GM18870 (cell line): Measurements from ENCODE around the gene PDXP.
"Not testable (repeated sequence)": the region's sequence is repeated elsewhere in the genome, so short reads cannot be mapped to it uniquely, and the experiment has no call there.

Experiments used
- ATAC-seq: cut with Tn5 transposase; IDR thresholded peaks from one replicate; pipeline ENCODE4 v1.9.1; 2021; ENCODE audit warnings: moderate library complexity; ENCODE audit not compliant: unreplicated experiment

PDXP gene

GRCh38 chr22:37643225-37643847, 15.2 kb upstream of the PDXP start:
- ATAC-seq: no peak

GRCh38 chr22:37647317-37647716, 11.2 kb upstream of the PDXP start:
- ATAC-seq: no peak

GRCh38 chr22:37647928-37648327, 10.6 kb upstream of the PDXP start:
- ATAC-seq: no peak

GRCh38 chr22:37650463-37651136, 7.9 kb upstream of the PDXP start:
- no peak for ATAC-seq

GRCh38 chr22:37654563-37655251, 3.8 kb upstream of the PDXP start:
- ATAC-seq: no peak

GRCh38 chr22:37655252-37655563, 3.3 kb upstream of the PDXP start:
- no peak for ATAC-seq

GRCh38 chr22:37656583-37656982, 1.9 kb upstream of the PDXP start:
- not testable (repeated sequence) for ATAC-seq

GRCh38 chr22:37657590-37658132, 862 bp upstream of the PDXP start:
- no peak for ATAC-seq

- ATAC-seq: no peak
Measured at GRCh38 chr22:37659066-37659896, 758 bp downstream of the PDXP start.

GRCh38 chr22:37659897-37660708, 1.6 kb downstream of the PDXP start:
- ATAC-seq: no peak

GRCh38 chr22:37660709-37661045, 2.2 kb downstream of the PDXP start:
- no peak for ATAC-seq

GRCh38 chr22:37661160-37661924, 2.8 kb downstream of the PDXP start:
- ATAC-seq: no peak

- no peak for ATAC-seq
Measured at GRCh38 chr22:37662039-37662438, 3.5 kb downstream of the PDXP start.

GRCh38 chr22:37663521-37664140, 5.1 kb downstream of the PDXP start:
- ATAC-seq: no peak

GRCh38 chr22:37664249-37665101, 6.0 kb downstream of the PDXP start:
- no peak for ATAC-seq

GRCh38 chr22:37665487-37665886, 7.0 kb downstream of the PDXP start:
- no peak for ATAC-seq

- ATAC-seq: no peak
Measured at GRCh38 chr22:37669586-37669985, 11.1 kb downstream of the PDXP start.

GRCh38 chr22:37672206-37672919, 13.8 kb downstream of the PDXP start:
- ATAC-seq: no peak
